Loucy (cell line): ENCODE data around the gene CERK.

Experiments
- H2AFZ ChIP-seq: fragments of 200-600 bp; sonication (generic); 2 replicates; pipeline ENCODE4 v1.6.0; 2016; ENCODE audit warnings: antibody characterized with exemption, mild to moderate bottlenecking, low read length, moderate library complexity
- H3F3A ChIP-seq: fragments of 200-600 bp; 2 replicates; pipeline ENCODE4 v1.6.0; 2016; ENCODE audit warnings: antibody characterized with exemption, low read depth, mild to moderate bottlenecking
- H3K27me3 ChIP-seq: fragments of 200-600 bp; sonication (generic); 2 replicates; pipeline ENCODE4 v1.6.1; 2014; ENCODE audit warnings: low read length, mild to moderate bottlenecking; ENCODE audit not compliant: insufficient read depth, poor library complexity, severe bottlenecking
- H3K36me3 ChIP-seq: fragments of 200-600 bp; sonication (generic); 2 replicates; pipeline ENCODE4 v1.6.1; 2016; ENCODE audit warnings: low read length; ENCODE audit not compliant: insufficient read depth
- H3K4me1 ChIP-seq: fragments of 200-600 bp; sonication (generic); 2 replicates; pipeline ENCODE4 v1.5.1; 2014; ENCODE audit warnings: low read length, mild to moderate bottlenecking; ENCODE audit not compliant: insufficient read depth, poor library complexity, severe bottlenecking
- H3K4me2 ChIP-seq: fragments of 200-600 bp; sonication (generic); 2 replicates; pipeline ENCODE4 v1.6.0; 2014; ENCODE audit warnings: antibody characterized with exemption, low read length, low read depth, mild to moderate bottlenecking; ENCODE audit not compliant: poor library complexity, severe bottlenecking
- H3K4me3 ChIP-seq: fragments of 200-600 bp; sonication (generic); 2 replicates; pipeline ENCODE4 v1.5.1; 2014; ENCODE audit warnings: low read length, mild to moderate bottlenecking, mixed read lengths; ENCODE audit not compliant: poor library complexity, severe bottlenecking
- H3K79me2 ChIP-seq: fragments of 200-600 bp; sonication (generic); 2 replicates; pipeline ENCODE4 v1.6.1; 2014; ENCODE audit warnings: low read length; ENCODE audit not compliant: insufficient read depth
- H3K9ac ChIP-seq: fragments of 200-600 bp; sonication (generic); 2 replicates; pipeline ENCODE4 v1.6.0; 2014; ENCODE audit warnings: mild to moderate bottlenecking, low read depth, low read length, moderate library complexity; ENCODE audit not compliant: poor library complexity, severe bottlenecking
- H3K9me2 ChIP-seq: fragments of 200-600 bp; sonication (generic); replicated peaks from 2 replicates; pipeline ENCODE4 v1.6.1; 2016; ENCODE audit warnings: low read depth, low read length, mixed read lengths
- H3K9me3 ChIP-seq: fragments of 200-600 bp; sonication (generic); 2 replicates; pipeline ENCODE4 v1.6.1; 2014; ENCODE audit warnings: mild to moderate bottlenecking, antibody characterized with exemption, low read length, low read depth; ENCODE audit not compliant: insufficient read depth
- H4K20me1 ChIP-seq: fragments of 200-600 bp; sonication (generic); 2 replicates; pipeline ENCODE4 v1.6.0; 2014; ENCODE audit warnings: antibody characterized with exemption, low read length, mild to moderate bottlenecking; ENCODE audit not compliant: insufficient read depth, poor library complexity, severe bottlenecking
- EZH2phosphoT487 ChIP-seq: fragments of 200-600 bp; IDR thresholded peaks from 2 replicates; pipeline ENCODE4 v1.6.1; 2018; ENCODE audit warnings: antibody characterized with exemption, mild to moderate bottlenecking, moderate library complexity, borderline replicate concordance
- TF ChIP-seq, protein P1 (sequence below): fragments of 200-600 bp; sonication (generic); conservative IDR thresholded peaks from 2 replicates; pipeline ENCODE4 v1.5.1; 2014; ENCODE audit warnings: mild to moderate bottlenecking, antibody characterized with exemption, low read length

CERK gene

DNA sequence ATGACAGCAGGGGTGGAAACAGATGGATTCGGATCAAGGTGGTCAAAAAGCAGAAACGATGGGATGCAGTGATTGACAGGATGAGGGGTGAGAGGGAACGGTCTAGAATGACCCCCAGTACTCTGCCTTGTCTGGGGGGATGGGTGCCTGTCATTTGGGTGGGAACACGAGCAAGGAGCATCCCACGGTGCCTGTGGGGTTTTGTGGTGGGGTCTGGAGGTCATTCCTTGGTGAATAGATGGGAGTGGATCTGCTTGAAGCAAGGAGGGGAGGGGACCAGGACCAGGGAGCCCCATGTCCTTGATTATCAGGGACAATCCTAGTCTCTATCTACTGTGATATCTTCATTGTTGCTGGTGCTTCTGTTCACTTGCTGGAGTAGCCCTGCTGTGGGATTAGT, 8.1 kb upstream of the CERK start:
- Histone ChIP-seq H3K36me3 (no peaks in the 10 kb centered on the region), H3K9me2 (no peaks in the 10 kb centered on the region), H3K9me3 (no peaks in the 10 kb centered on the region; the same call in 1 of the 2 replicates), H3K4me1 (peaks cover 16% of the 10 kb centered on the region), H3K27me3 (no peaks in the 10 kb centered on the region), H3F3A (no peaks in the 10 kb centered on the region), H3K4me2 (no peak overlapping the region), H3K9ac (no peak overlapping the region), H3K4me3 (no peak overlapping the region), H2AFZ (no peak overlapping the region), H3K79me2 (no peaks in the 10 kb centered on the region), H4K20me1 (no peaks in the 10 kb centered on the region)
- no peak for TF ChIP-seq EZH2phosphoT487
- TF ChIP-seq, protein P1, sequence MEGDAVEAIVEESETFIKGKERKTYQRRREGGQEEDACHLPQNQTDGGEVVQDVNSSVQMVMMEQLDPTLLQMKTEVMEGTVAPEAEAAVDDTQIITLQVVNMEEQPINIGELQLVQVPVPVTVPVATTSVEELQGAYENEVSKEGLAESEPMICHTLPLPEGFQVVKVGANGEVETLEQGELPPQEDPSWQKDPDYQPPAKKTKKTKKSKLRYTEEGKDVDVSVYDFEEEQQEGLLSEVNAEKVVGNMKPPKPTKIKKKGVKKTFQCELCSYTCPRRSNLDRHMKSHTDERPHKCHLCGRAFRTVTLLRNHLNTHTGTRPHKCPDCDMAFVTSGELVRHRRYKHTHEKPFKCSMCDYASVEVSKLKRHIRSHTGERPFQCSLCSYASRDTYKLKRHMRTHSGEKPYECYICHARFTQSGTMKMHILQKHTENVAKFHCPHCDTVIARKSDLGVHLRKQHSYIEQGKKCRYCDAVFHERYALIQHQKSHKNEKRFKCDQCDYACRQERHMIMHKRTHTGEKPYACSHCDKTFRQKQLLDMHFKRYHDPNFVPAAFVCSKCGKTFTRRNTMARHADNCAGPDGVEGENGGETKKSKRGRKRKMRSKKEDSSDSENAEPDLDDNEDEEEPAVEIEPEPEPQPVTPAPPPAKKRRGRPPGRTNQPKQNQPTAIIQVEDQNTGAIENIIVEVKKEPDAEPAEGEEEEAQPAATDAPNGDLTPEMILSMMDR, result no peak

DNA sequence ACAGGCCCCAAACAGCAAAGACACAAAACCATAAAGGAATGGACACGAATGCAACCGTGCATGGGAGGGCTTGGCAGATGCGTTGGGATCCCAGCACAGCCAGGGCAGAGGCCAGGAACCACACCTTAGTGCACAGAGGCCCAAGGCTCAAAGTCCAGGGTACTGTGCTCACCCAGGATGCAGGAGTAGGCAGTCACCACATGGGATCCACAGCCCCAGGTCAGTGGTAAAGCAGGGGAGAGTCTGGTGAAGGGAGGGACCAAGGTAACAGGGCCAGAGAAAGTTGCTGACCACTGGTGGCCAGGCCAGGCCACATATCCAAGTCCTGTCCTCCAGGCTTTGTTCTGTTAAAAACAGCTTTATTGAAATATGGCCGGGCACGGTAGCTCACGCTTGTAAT, 6.5 kb upstream of the CERK start:
- H4K20me1 ChIP-seq, result no peaks in the 10 kb centered on the region
- no peak overlapping the region for H2AFZ ChIP-seq
- H3K4me2 ChIP-seq, result no peak overlapping the region
- H3K9me2 ChIP-seq, result no peaks in the 10 kb centered on the region
- H3K36me3 ChIP-seq, result no peaks in the 10 kb centered on the region
- no peaks in the 10 kb centered on the region; the same call in 1 of the 2 replicates for H3K9me3 ChIP-seq
- no peak overlapping the region for H3K4me3 ChIP-seq
- H3K4me1 ChIP-seq, result peaks cover 9% of the 10 kb centered on the region
- no peaks in the 10 kb centered on the region for H3K27me3 ChIP-seq
- no peaks in the 10 kb centered on the region for H3K79me2 ChIP-seq
- H3F3A ChIP-seq, result no peaks in the 10 kb centered on the region
- no peak for TF ChIP-seq EZH2phosphoT487
- TF ChIP-seq, protein P1, result no peak
- H3K9ac ChIP-seq, result no peak overlapping the region

- peaks cover under 1% of the 10 kb centered on the region for H4K20me1 ChIP-seq
- H3K4me1 ChIP-seq, result peaks cover 6% of the 10 kb centered on the region
- no peaks in the 10 kb centered on the region for H3K27me3 ChIP-seq
- H3K9me2 ChIP-seq, result no peaks in the 10 kb centered on the region
- H3K4me2 ChIP-seq, result no peak overlapping the region
- no peak overlapping the region for H3K9ac ChIP-seq
- no peaks in the 10 kb centered on the region for H3F3A ChIP-seq
- H3K9me3 ChIP-seq, result no peaks in the 10 kb centered on the region; the same call in 1 of the 2 replicates
- H3K36me3 ChIP-seq, result no peaks in the 10 kb centered on the region
- H2AFZ ChIP-seq, result no peak overlapping the region
- no peak overlapping the region for H3K4me3 ChIP-seq
- no peak for TF ChIP-seq EZH2phosphoT487
- TF ChIP-seq, protein P1, result no peak
- peaks cover 1% of the 10 kb centered on the region; the same call in 1 of the 2 replicates for H3K79me2 ChIP-seq
These were observed 4.6 kb upstream of the CERK start for GRCh38 chr22:46742576-46743221.
